WERI-Rb-1 (cell line): ENCODE results near the gene TCAIM.
"Not testable (repeated sequence)": the region's sequence is repeated elsewhere in the genome, so short reads cannot be mapped to it uniquely, and the experiment has no call there.

Experiments used
- DNase-seq: peaks from one replicate; pipeline ENCODE4 v3.0.0-alpha.2; 2020
- H3K27ac ChIP-seq: fragments of 250-450 bp; sonication (Bioruptor Pico); 2 replicates; pipeline ENCODE4 v1.5.1; 2020; ENCODE audit warnings: mild to moderate bottlenecking, moderate library complexity
- H3K27me3 ChIP-seq: fragments of 250-450 bp; sonication (Bioruptor Pico); 2 replicates; pipeline ENCODE4 v1.5.1; 2021; ENCODE audit warnings: mild to moderate bottlenecking, low read depth, moderate library complexity; ENCODE audit not compliant: insufficient read depth, severe bottlenecking
- H3K36me3 ChIP-seq: fragments of 250-450 bp; sonication (Bioruptor Pico); 2 replicates; pipeline ENCODE4 v1.5.1; 2020; ENCODE audit warnings: mild to moderate bottlenecking, moderate library complexity
- H3K4me3 ChIP-seq: 2 replicates; pipeline ENCODE4 v1.5.1; 2011; ENCODE audit warnings: low read depth, mild to moderate bottlenecking, control low read depth, low read length
- H3K9me3 ChIP-seq: fragments of 250-450 bp; sonication (Bioruptor Pico); 2 replicates; pipeline ENCODE4 v1.5.1; 2021; ENCODE audit warnings: mild to moderate bottlenecking, moderate library complexity; ENCODE audit not compliant: severe bottlenecking
- CTCF ChIP-seq: IDR thresholded peaks from 2 replicates; pipeline ENCODE4 v1.5.1; 2011; ENCODE audit warnings: low read depth, mild to moderate bottlenecking, control low read depth, inconsistent platforms, low read length

TCAIM gene

DNA sequence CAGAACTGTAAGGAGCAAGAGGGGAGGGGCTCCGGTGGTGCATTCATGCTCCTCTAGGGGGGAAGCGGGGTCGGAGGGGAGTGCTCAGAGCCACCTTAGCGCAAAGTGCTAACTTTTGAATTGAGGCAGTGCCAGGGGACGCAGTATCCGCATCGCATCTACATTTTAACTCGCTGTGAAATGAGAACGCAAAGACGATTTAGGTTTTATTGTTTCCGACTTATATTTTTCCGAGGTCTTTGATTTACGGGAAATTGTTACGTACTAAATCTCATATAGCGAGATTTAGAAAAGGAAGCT lies 212 bp downstream of the TCAIM start:
- H3K36me3 ChIP-seq = no peaks in the 10 kb centered on the region; the same call in 1 of the 2 replicates
- no peaks in the 10 kb centered on the region for H3K27me3 ChIP-seq
- DNase-seq = no peak
- H3K27ac ChIP-seq = peak overlapping the region; percentile 97
- peak overlapping the region; percentile 93 for H3K4me3 ChIP-seq
- no peaks in the 10 kb centered on the region for H3K9me3 ChIP-seq
- TF ChIP-seq CTCF = no peak

DNA sequence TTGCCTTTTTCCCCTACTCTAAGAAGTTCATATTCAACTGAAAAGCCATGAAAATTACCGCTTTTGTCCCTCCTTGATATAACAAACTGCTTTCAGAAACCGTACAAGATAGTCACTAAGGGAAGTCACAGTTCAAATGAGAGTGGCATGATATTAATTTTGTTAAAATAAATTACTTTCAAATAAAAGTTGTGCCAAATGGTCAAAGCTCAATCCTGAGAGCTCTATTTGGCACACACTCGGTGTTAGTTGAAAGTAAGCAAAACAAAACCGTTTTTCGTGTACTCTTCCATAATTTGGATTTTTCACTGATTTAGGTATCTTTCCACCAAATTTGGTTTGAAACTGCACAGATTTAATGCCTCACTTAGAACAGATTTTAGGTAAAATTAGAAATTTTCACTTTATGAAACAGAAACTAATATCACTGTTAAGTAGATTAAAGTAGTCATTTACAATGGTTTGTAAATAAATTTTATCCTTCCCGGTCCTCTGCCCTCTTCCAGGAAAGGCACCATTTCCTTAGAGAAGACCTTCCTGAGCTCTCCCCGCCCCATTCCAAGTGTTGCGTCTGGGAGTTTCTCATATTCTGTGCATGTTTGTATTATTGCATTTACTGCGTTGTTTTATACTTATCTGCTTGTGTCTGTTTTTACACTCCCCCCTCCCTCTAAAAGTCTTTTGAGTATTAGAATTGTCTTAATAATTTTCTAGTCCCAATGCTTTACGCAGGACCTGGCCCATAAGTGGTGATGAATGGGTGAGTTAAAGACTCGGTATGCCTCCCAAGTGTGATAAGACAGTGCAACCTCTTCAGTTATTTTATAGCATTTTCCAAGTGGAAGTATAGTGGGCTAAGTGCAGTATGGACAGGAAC lies 853 bp downstream of the TCAIM start:
- H3K27ac ChIP-seq = peak overlapping the region; percentile 97
- H3K27me3 ChIP-seq = no peaks in the 10 kb centered on the region
- H3K9me3 ChIP-seq = no peaks in the 10 kb centered on the region
- no peak for TF ChIP-seq CTCF
- no peaks in the 10 kb centered on the region; the same call in 1 of the 2 replicates for H3K36me3 ChIP-seq
- no peak for DNase-seq
- peak overlapping the region; percentile 93 for H3K4me3 ChIP-seq

DNA sequence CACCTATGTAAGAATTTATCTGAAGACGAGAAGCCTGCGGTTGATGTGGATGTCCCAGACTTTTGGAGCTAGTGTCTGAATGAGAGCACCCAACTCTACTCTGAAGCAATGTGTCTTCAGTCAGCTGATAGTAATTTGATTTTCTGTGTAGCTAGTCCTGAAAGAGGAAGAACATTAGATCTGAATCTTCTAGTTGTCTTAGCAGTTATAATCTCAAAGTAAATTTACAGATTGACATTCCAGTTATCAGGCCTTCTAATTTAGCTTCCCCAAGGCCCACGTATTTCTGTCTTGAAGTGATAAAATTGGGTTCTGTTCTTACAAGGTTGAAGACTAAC lies 1.5 kb downstream of the TCAIM start:
- no peak for TF ChIP-seq CTCF
- no peaks in the 10 kb centered on the region for H3K27me3 ChIP-seq
- no peaks in the 10 kb centered on the region for H3K9me3 ChIP-seq
- no peak overlapping the region for H3K27ac ChIP-seq
- DNase-seq = no peak
- no peaks in the 10 kb centered on the region; the same call in 1 of the 2 replicates for H3K36me3 ChIP-seq
- H3K4me3 ChIP-seq = no peak overlapping the region

GRCh38 chr3:44342176-44342790 lies 3.7 kb downstream of the TCAIM start:
- no peaks in the 10 kb centered on the region; the same call in 1 of the 2 replicates for H3K36me3 ChIP-seq
- no peak overlapping the region for H3K27ac ChIP-seq
- no peaks in the 10 kb centered on the region for H3K9me3 ChIP-seq
- TF ChIP-seq CTCF = no peak
- H3K27me3 ChIP-seq = no peaks in the 10 kb centered on the region
- DNase-seq = no peak
- no peak overlapping the region for H3K4me3 ChIP-seq

DNA sequence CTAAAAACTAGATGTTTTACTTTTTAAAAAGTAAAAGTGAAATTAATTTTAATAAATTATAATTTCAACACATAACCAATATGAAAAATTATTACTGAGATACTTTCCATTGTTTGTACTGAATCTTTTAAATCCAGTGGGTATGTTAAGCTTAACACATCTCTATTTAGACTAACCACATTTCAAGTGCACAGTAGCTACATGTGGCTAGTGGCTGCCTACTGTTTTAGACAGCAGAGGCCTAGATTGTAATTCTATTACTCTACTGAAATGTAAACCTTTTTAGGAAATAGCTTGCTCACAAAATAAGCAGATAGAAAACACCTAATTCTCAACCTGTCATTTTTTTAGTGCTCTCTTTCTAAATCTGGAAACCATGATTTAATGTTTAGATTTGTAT lies 4.9 kb downstream of the TCAIM start:
- Histone ChIP-seq H3K27ac (no peak overlapping the region), H3K9me3 (no peaks in the 10 kb centered on the region), H3K4me3 (no peak overlapping the region), H3K36me3 (no peaks in the 10 kb centered on the region; the same call in 1 of the 2 replicates), H3K27me3 (no peaks in the 10 kb centered on the region)
- no peak for DNase-seq
- no peak for TF ChIP-seq CTCF

- not testable (repeated sequence) for H3K27ac ChIP-seq, H3K9me3 ChIP-seq, H3K36me3 ChIP-seq
Measured at GRCh38 chr3:44346590-44346989, 8.0 kb downstream of the TCAIM start.

More at GRCh38 chr3:44346590-44346989, 8.0 kb downstream of the TCAIM start:
- not testable (repeated sequence) for H3K4me3 ChIP-seq, H3K27me3 ChIP-seq, DNase-seq
